C4-2B (cell line): ENCODE results near the gene SERPINA6.
"Not testable (repeated sequence)": the region's sequence is repeated elsewhere in the genome, so short reads cannot be mapped to it uniquely, and the experiment has no call there.

Source experiments
- H3K27ac ChIP-seq: fragments of 450-650 bp; 2 replicates; pipeline ENCODE4 v1.5.1; 2017
- CTCF ChIP-seq: fragments of 450-650 bp; conservative IDR thresholded peaks from 2 replicates; pipeline ENCODE4 v1.5.1; 2017; ENCODE audit warnings: mild to moderate bottlenecking
- ZFX ChIP-seq: fragments of 450-650 bp; IDR thresholded peaks from 2 replicates; pipeline ENCODE4 v1.6.1; 2017

Gene SERPINA6

GRCh38 chr14:94322648-94323570 lies at the start of gene SERPINA6:
Gene SERPINA6, minus strand, starts transcription at chr14:94323336. Its CDS starts 8,688 bp downstream, at chr14:94314648.
- no peak within 1 kb of the TSS for H3K27ac ChIP-seq

GRCh38 chr14:94372021-94372605 lies 49.0 kb upstream of the SERPINA6 start:
- TF ChIP-seq CTCF, result no peak
- no peak for TF ChIP-seq ZFX
- no peak overlapping the region for H3K27ac ChIP-seq

More at GRCh38 chr14:94322648-94323570, at the start of gene SERPINA6:
- TF ChIP-seq CTCF, result no peak
- no peak for TF ChIP-seq ZFX

- H3K27ac ChIP-seq, result no peak overlapping the region
- TF ChIP-seq CTCF (no peak), ZFX (no peak)
These were observed 47.4 kb upstream of the SERPINA6 start for GRCh38 chr14:94370524-94370910.

GRCh38 chr14:94369766-94370523 lies 46.8 kb upstream of the SERPINA6 start:
- H3K27ac ChIP-seq, result not testable (repeated sequence)

GRCh38 chr14:94368956-94369355 lies 45.8 kb upstream of the SERPINA6 start:
- TF ChIP-seq ZFX (no peak), CTCF (no peak)
- H3K27ac ChIP-seq, result no peak overlapping the region

- H3K27ac ChIP-seq, result no peak overlapping the region
- TF ChIP-seq ZFX, result no peak
These were observed 45.1 kb upstream of the SERPINA6 start for GRCh38 chr14:94368243-94368590.

- no peak overlapping the region for H3K27ac ChIP-seq
- TF ChIP-seq CTCF (no peak), ZFX (no peak)
These were observed 44.5 kb upstream of the SERPINA6 start for GRCh38 chr14:94367347-94368242.
